T-helper 17 cell (primary cell): ENCODE results near the gene NHERF2. TPM values are rescaled to one million over a fixed set of nuclear protein-coding genes. Genes with fewer than 3 reads are reported as not detected.

Source experiments
- ATAC-seq: fragments of 150-1000 bp; cut with Tn5 transposase; 2 replicates; pipeline ENCODE4 v1.10.0; 2021; ENCODE audit warnings: mild to moderate bottlenecking, moderate library complexity
- DNase-seq, 3 donors: peaks; one replicate each; pipeline versions ENCODE4 v3.0.0 to v3.0.0-alpha.2; 2020 to 2021
- H3K9me3 ChIP-seq: one replicate; pipeline ENCODE4 v1.7.0; 2013; ENCODE audit warnings: low read length, mild to moderate bottlenecking; ENCODE audit not compliant: control insufficient read depth, poor library complexity, severe bottlenecking
- H3K27ac Mint-ChIP-seq: one replicate; pipeline ENCODE4 v1.8.0; 2022; ENCODE audit warnings: mild to moderate bottlenecking, moderate library complexity, mixed read lengths
- H3K27me3 Mint-ChIP-seq: one replicate; pipeline ENCODE4 v1.8.0; 2022; ENCODE audit warnings: mixed read lengths
- H3K36me3 Mint-ChIP-seq: one replicate; pipeline ENCODE4 v1.8.0; 2022; ENCODE audit warnings: low read depth, mixed read lengths
- H3K4me1 Mint-ChIP-seq: one replicate; pipeline ENCODE4 v1.8.0; 2022; ENCODE audit warnings: mild to moderate bottlenecking, mixed read lengths
- H3K4me3 Mint-ChIP-seq: one replicate; pipeline ENCODE4 v1.8.0; 2022; ENCODE audit warnings: mild to moderate bottlenecking, moderate library complexity, mixed read lengths
- total RNA-seq, 4 donors: library from RNA in 2 of 4; stranded (reverse) in 2 of 4; gene quantifications; one replicate each; pipeline ENCODE4 v1.2.3 and lab custom pipeline; 2022 to 2026

Gene NHERF2
- total RNA-seq, 2 donors from 2014 or later, result 2.2 to 3.9 TPM

DNA sequence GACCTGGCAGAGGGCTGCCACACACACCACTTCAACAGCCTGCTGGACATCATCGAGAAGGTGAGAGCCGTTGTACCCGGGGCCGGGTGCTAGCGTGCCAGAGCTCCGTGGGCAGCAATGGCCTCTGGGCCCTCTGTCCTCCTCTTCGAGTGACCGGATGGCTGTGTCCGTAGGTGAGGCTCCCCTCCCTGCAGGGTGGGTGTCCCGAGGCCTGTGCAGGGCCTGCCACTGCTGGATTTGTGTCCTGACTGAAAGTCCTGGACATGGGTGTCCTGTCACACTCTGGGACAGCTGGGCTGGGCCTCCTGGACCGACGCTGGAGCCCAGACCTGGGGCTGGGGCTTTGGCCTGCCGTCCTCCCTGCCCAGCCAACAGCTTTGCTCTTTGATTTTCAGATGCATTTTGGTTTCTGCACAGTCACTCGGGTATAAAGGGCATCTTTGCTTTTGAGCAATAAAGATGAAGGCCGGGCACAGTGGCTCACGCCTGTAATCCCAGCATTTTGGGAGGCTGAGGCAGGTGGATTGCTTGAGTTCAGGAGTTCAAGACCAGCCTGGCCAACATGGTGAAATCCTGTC, 37.8 kb downstream of the NHERF2 start:
- Mint-ChIP-seq H3K27me3 (no peaks in the 10 kb centered on the region), H3K27ac (no peak overlapping the region), H3K4me3 (no peak overlapping the region), H3K4me1 (no peaks in the 10 kb centered on the region), H3K36me3 (peaks cover 2% of the 10 kb centered on the region)
- ATAC-seq (no peak), DNase-seq (no peak)
- H3K9me3 ChIP-seq, result no peaks in the 10 kb centered on the region

DNA sequence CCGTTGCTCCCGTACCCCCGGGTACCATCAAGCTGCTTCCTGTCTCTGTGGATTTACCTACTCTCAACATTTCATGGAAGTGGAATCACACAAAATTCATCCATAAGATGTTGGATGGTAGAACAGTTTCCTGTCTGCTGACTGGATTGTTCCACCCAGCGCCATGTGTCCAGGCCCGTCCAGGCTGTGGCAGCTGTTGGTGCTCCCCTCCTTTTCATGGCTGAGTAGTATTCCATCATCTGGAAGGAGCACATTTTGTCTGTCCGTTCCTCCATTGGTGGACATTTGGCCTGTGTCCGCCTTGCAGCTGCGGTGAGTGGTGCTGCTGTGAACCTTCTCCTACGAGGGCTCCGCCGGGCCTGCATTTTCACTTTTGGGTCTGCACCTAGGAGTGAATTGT, 39.4 kb downstream of the NHERF2 start:
- Mint-ChIP-seq H3K4me3 (no peak overlapping the region), H3K36me3 (peaks cover 2% of the 10 kb centered on the region), H3K27me3 (no peaks in the 10 kb centered on the region), H3K27ac (no peak overlapping the region), H3K4me1 (no peaks in the 10 kb centered on the region)
- H3K9me3 ChIP-seq, result no peaks in the 10 kb centered on the region
- DNase-seq, result no peak
- no peak for ATAC-seq

DNA sequence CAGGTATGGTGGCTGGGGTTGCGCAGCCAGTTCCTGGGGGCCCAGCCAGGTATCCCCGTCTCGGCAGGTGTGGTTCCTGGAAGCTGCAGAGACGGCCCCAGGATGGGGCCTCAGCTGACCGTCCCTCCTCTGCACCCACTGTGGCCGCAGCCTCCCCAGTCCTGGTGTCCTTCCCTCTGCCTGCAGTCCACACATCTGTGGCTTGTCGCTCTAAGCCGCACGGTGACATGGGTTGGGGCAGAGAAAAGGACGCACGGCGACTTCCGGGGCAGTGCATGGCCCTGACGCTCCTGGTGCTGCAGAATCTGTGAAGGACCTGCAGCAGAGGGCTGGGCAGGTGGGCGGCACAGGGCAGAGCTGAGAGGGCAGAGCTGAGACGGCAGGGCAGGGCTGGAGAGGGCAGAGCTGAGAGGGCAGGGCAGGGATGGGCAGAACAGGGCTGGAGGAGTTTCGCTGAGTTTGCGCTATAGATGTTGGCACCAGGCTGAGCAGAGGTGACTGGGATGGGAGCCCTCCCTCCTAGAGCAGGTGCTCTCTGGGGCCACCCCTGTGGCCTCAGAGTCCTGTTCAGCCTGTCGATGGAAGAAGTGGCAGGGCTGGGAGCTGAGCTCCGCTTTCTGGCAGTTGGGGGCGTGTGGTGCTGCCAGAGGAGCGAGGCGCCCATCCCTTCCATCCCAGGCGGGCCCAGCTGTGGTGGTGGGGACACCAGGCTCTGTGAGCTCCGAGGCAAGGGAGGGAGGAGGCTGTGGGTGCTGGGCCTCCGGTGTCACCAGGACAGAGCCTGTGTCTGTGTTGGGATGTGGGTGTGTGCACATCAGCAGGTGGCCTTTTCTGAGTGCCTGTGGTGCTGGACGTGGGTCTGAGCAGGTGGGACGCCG, 44.1 kb downstream of the NHERF2 start:
- H3K36me3 Mint-ChIP-seq, result no peaks in the 10 kb centered on the region
- H3K4me1 Mint-ChIP-seq, result peaks cover 2% of the 10 kb centered on the region
- no peak overlapping the region for H3K4me3 Mint-ChIP-seq
- H3K27me3 Mint-ChIP-seq, result no peaks in the 10 kb centered on the region
- DNase-seq (no peak), ATAC-seq (no peak)
- H3K27ac Mint-ChIP-seq, result no peak overlapping the region
- H3K9me3 ChIP-seq, result no peaks in the 10 kb centered on the region

DNA sequence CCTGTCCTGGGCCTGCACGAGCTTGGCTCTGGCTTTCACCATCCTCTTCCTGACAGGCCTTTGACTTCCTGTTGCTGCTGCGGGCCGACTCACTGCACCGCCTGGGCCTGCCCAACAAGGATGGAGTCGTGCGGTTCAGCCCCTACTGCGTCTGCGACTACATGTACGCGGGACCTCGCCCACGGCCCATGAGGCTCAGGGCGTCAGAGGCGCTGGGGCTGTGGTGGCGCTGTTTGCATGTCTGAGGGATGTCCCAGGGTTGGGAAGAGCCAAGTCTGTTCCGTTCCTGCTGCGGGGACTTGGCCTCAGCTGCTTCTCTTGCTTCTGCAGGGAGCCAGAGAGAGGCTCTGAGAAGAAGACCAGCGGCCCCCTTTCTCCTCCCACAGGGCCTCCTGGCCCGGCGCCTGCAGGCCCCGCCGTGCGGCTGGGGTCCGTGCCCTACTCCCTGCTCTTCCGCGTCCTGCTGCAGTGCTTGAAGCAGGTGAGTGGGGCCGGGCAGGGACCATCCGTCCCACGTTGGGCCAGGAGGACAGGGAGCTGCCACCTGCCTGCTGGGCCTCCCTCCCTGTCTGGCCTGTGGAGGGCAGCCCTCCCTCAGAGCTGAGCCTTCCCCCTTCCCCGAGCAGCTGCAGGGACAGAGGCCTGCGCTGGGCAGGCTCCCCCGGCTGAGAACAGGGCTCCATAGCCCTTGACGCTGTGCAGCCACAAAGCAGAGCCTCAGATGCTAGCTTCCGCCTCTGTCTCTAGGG, 44.9 kb downstream of the NHERF2 start:
- Mint-ChIP-seq H3K36me3 (no peaks in the 10 kb centered on the region), H3K27ac (no peak overlapping the region), H3K27me3 (no peaks in the 10 kb centered on the region)

DNA sequence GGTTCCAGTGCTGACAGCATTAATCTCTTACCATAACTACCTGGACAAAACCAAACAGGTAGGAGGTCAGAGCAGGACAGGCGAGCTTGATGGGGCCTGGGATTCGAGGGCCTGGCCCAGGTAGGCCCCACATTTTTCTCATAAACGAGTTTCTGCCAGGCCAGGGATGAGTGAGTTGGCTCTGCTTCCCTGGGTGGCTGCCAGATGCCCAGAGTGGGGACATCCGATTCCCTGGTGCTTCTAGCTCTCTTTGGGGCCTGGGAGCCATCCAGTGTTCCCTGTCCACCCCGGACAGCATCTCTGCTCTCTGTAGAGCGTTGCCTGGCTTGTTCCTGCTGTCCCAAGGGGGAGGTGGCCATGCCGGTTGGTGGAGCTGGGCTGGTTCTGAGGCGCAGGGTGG, 46.2 kb downstream of the NHERF2 start:
- Mint-ChIP-seq H3K4me1 (peaks cover 2% of the 10 kb centered on the region), H3K27me3 (no peaks in the 10 kb centered on the region), H3K27ac (no peak overlapping the region), H3K36me3 (no peaks in the 10 kb centered on the region), H3K4me3 (no peak overlapping the region)
- no peak for DNase-seq
- H3K9me3 ChIP-seq, result no peaks in the 10 kb centered on the region
- no peak for ATAC-seq

More for the DNA sequence above, 44.9 kb downstream of the NHERF2 start:
- ATAC-seq (no peak), DNase-seq (no peak)
- peaks cover 2% of the 10 kb centered on the region for H3K4me1 Mint-ChIP-seq
- no peak overlapping the region for H3K4me3 Mint-ChIP-seq
- H3K9me3 ChIP-seq, result no peaks in the 10 kb centered on the region

DNA sequence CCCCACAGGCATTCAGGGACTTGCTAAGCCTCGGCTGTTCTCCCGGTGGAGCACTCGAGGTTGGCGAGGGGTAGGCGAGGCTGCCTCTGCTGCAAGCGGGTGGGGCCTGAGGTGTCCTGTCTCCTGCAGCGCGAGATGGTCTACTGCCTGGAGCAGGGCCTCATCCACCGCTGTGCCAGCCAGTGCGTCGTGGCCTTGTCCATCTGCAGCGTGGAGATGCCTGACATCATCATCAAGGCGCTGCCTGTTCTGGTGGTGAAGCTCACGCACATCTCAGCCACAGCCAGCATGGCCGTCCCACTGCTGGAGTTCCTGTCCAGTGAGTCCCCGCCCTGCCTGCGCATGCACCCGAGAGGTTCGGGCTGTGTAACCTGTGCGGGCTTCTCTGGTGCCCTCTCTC, 47.4 kb downstream of the NHERF2 start:
- ATAC-seq, result no peak
- no peak for DNase-seq
- Mint-ChIP-seq H3K27ac (no peak overlapping the region), H3K27me3 (no peaks in the 10 kb centered on the region), H3K36me3 (no peaks in the 10 kb centered on the region), H3K4me3 (no peak overlapping the region), H3K4me1 (peaks cover 2% of the 10 kb centered on the region)
- H3K9me3 ChIP-seq, result no peaks in the 10 kb centered on the region

DNA sequence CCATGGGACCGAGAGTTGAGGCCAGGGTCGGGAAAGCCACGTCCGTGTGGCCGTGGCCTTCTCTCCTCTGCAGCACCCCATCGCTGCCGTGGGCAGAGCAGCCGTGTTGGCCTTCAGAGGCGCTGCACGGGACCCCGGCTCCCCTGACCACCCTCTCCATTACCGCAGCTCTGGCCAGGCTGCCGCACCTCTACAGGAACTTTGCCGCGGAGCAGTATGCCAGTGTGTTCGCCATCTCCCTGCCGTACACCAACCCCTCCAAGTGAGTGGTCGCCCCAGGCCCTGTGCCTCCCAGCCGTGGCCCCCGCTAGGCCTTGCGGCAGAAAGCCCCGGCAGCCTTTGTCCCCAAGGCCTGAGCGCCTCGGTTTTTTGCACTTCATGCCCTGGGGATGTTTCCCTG, 48.9 kb downstream of the NHERF2 start:
- H3K4me1 Mint-ChIP-seq, result peaks cover 2% of the 10 kb centered on the region
- no peak overlapping the region for H3K4me3 Mint-ChIP-seq
- no peak for ATAC-seq
- DNase-seq, result no peak
- no peaks in the 10 kb centered on the region for H3K27me3 Mint-ChIP-seq
- no peaks in the 10 kb centered on the region for H3K9me3 ChIP-seq
- no peak overlapping the region for H3K27ac Mint-ChIP-seq
- no peaks in the 10 kb centered on the region for H3K36me3 Mint-ChIP-seq

DNA sequence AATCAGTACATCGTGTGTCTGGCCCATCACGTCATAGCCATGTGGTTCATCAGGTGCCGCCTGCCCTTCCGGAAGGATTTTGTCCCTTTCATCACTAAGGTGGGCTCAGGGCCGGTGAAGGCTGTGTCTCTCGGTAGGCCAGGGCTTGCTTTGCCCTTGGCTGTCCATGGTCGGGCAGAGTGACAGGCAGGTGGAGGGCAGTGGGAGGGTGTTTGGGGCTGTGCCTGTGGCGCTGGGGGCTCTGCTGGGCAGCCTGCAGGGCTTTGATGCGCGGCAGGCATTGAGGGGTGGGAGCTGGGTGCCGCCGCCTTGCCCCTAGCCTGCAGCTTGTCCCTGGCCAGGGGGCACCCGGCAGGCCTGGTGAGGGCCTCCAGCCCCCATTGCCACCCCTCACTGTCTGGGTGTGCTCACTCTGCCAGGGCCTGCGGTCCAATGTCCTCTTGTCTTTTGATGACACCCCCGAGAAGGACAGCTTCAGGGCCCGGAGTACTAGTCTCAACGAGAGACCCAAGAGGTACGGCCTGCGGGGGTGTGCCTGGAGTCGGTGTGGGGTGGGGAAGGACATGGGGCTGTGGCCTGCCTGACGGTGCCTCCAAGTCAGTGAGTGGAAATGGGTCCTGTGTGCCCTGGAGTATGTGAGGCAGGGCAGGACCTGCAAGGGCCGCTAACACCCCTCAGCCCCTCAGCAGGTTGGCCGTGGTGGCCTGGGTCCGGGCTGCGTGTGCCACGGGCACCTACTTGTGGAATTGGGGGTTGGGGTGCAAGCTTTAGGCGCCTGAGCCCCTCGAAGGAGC, 49.6 kb downstream of the NHERF2 start:
- H3K4me3 Mint-ChIP-seq, result no peak overlapping the region
- H3K36me3 Mint-ChIP-seq, result no peaks in the 10 kb centered on the region
- no peaks in the 10 kb centered on the region for H3K27me3 Mint-ChIP-seq
- no peak for DNase-seq
- H3K4me1 Mint-ChIP-seq, result peaks cover 2% of the 10 kb centered on the region
- ATAC-seq, result no peak
- H3K27ac Mint-ChIP-seq, result no peak overlapping the region
- H3K9me3 ChIP-seq, result no peaks in the 10 kb centered on the region

DNA sequence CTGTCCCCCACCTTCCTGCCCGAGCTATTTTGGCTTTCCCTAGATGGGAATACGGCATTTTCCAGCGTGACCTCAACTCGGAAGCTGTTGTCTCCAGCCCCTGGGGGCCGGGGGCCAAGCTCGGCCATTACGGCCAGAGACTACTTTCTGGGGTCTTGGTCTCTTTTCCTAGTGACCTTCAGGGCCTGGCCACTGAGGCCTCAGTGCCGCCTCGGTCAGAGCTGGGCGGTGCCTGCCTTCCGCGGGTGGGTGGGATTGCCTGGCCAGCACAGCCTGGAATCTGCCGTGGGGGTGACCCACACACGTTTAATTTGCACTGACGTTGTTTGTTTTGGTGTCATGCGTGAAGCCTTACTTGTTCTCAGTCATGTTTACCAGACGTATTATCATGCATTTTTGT, 50.3 kb downstream of the NHERF2 start:
- ATAC-seq, result no peak
- DNase-seq, result no peak
- H3K36me3 Mint-ChIP-seq, result no peaks in the 10 kb centered on the region
- no peak overlapping the region for H3K27ac Mint-ChIP-seq
- H3K4me3 Mint-ChIP-seq, result no peak overlapping the region
- H3K4me1 Mint-ChIP-seq, result peaks cover 2% of the 10 kb centered on the region
- H3K9me3 ChIP-seq, result no peaks in the 10 kb centered on the region
- no peaks in the 10 kb centered on the region for H3K27me3 Mint-ChIP-seq

DNA sequence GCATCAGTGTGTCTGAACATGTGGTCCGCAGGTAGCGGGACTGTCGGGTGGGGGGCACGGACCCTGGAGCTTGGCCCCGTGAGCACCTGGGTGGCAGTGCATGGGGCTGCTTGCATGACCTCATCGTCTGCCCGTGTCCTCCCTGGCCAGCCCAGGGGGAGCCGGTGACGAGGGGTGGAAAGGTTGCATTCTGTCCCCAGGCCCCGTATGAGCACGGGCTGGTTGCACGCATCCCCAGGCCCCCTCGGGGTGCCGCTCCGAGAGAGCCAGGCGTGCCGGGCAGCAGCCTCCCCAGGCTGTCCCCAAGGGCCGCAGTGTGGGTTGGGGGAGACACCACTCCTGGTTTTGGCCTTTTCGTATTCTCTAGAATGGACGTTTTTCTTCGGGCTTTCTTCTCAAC, 51.0 kb downstream of the NHERF2 start:
- peaks cover 2% of the 10 kb centered on the region for H3K36me3 Mint-ChIP-seq
- no peak overlapping the region for H3K27ac Mint-ChIP-seq
- H3K9me3 ChIP-seq, result no peaks in the 10 kb centered on the region
- DNase-seq (no peak), ATAC-seq (no peak)
- H3K4me3 Mint-ChIP-seq, result no peak overlapping the region
- no peaks in the 10 kb centered on the region for H3K27me3 Mint-ChIP-seq
- H3K4me1 Mint-ChIP-seq, result peaks cover 5% of the 10 kb centered on the region

DNA sequence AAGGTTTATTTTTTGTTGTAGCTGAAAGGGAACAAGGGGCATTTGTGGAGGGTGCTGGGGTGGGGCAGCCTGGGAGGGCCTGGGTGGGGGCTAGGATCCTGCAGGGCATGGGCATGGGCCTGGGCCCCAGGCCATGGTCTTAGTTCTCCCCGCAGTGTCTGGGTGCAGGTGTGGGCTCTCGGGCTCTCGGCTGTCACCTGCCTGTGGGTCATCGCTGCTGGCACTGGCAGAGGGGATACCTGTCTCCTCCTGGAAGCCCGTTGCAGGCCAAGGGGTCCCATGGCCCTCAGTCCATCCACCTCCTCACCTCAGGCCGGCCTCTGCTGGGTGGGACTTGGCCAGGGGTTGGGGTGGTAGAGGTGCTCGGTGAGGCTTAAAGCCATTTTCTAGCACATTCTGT, 51.4 kb downstream of the NHERF2 start:
- Mint-ChIP-seq H3K27me3 (no peaks in the 10 kb centered on the region), H3K4me3 (no peak overlapping the region), H3K36me3 (peaks cover 2% of the 10 kb centered on the region), H3K27ac (no peak overlapping the region), H3K4me1 (peaks cover 5% of the 10 kb centered on the region)
- ATAC-seq (no peak), DNase-seq (no peak)
- H3K9me3 ChIP-seq, result no peaks in the 10 kb centered on the region

DNA sequence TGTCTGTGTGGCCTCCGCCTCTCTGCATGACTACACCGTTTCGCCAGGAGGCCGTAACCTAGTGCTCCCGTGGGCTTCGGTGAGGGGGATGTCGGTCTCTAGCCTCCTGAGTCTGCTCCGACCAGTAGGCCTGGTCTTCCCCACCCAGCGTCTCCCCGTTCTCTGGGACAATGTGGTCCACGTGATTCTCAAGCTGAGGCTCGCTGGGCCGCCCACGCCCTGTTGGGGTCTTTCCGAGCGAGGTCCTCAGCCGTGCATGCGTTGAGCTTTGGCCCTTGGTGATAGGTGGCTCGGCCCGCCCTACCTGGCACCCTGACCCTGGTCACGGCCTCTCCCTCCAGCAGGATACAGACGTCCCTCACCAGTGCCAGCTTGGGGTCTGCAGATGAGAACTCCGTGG, 52.0 kb downstream of the NHERF2 start:
- ATAC-seq (no peak), DNase-seq (no peak)
- no peak overlapping the region for H3K4me3 Mint-ChIP-seq
- no peaks in the 10 kb centered on the region for H3K9me3 ChIP-seq
- H3K27me3 Mint-ChIP-seq, result no peaks in the 10 kb centered on the region
- peaks cover 3% of the 10 kb centered on the region for H3K4me1 Mint-ChIP-seq
- H3K36me3 Mint-ChIP-seq, result peaks cover 2% of the 10 kb centered on the region
- no peak overlapping the region for H3K27ac Mint-ChIP-seq

DNA sequence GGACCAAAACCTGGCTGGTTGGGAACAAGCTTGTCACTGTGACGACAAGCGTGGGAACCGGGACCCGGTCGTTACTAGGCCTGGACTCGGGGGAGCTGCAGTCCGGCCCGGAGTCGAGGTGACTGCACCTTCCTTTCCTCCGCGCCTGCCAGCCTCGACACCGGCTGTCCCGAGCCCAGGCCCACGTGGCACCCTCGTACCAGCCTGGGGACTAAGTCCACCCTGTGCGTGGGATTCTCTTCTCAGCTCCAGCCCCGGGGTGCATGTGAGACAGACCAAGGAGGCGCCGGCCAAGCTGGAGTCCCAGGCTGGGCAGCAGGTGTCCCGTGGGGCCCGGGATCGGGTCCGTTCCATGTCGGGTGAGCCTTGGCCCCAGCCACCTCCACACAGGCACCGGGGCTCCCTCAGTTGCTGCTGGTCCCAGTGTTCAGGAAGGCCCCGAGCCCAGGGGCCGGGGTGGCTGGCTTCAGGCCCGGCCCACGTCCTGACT, 52.7 kb downstream of the NHERF2 start:
- H3K4me3 Mint-ChIP-seq, result no peak overlapping the region
- DNase-seq, result no peak
- H3K4me1 Mint-ChIP-seq, result peaks cover 3% of the 10 kb centered on the region
- no peak for ATAC-seq
- no peaks in the 10 kb centered on the region for H3K27me3 Mint-ChIP-seq
- no peaks in the 10 kb centered on the region for H3K9me3 ChIP-seq
- no peak overlapping the region for H3K27ac Mint-ChIP-seq
- peaks cover 2% of the 10 kb centered on the region for H3K36me3 Mint-ChIP-seq
